Panc1 (cell line): ENCODE results near the gene LRMDA. TPM values are rescaled to one million over a fixed set of nuclear protein-coding genes. Genes with fewer than 3 reads are reported as not detected.

Experiments
- ATAC-seq: fragments of 200-7000 bp; cut with Tn5 transposase; 2 replicates; pipeline ENCODE4 v1.9.1; 2020; ENCODE audit warnings: mild to moderate bottlenecking, moderate library complexity
- BruUV-seq: library from RNA; stranded (reverse); fragments of 400-500 nt; replicated peaks from 2 replicates; lab custom pipeline; 2021; lab: Mats Ljungman, UMichigan
- CTCF ChIA-PET: fragments of 300-600 bp; sonication (Branson Sonifier 250); formaldehyde crosslinking; loops from one replicate; lab custom pipeline; 2022; ENCODE audit warnings: antibody characterized with exemption; lab: Charles Lee
- POLR2A ChIA-PET: fragments of 300-600 bp; sonication (Branson Sonifier 250); formaldehyde crosslinking; loops from one replicate; lab custom pipeline; 2022; ENCODE audit warnings: antibody characterized with exemption; lab: Charles Lee
- DNase-seq: peaks from one replicate; pipeline ENCODE4 v3.0.0-alpha.2; 2010; ENCODE audit warnings: low read depth, low spot score
- H3K27ac ChIP-seq: 2 replicates; pipeline ENCODE4 v1.5.1; 2011; ENCODE audit warnings: mild to moderate bottlenecking, low read length, inconsistent platforms
- H3K27me3 ChIP-seq: fragments of 200-500 bp; sonication (Bioruptor generic); 2 replicates; pipeline ENCODE4 v1.6.0; 2014; ENCODE audit warnings: low read length, inconsistent platforms; ENCODE audit not compliant: control insufficient read depth, insufficient read depth
- H3K36me3 ChIP-seq: fragments of 200-500 bp; sonication (Bioruptor generic); 2 replicates; pipeline ENCODE4 v1.5.1; 2014; ENCODE audit warnings: inconsistent platforms, mild to moderate bottlenecking, low read length, moderate library complexity; ENCODE audit not compliant: control insufficient read depth, insufficient read depth
- H3K4me1 ChIP-seq: 2 replicates; pipeline ENCODE4 v1.5.1; 2011; ENCODE audit warnings: inconsistent platforms, mild to moderate bottlenecking, low read length, moderate library complexity; ENCODE audit not compliant: control insufficient read depth, insufficient read depth
- H3K4me3 ChIP-seq, 2 experiments: 2 replicates each; pipeline ENCODE4 v1.5.1; 2011 to 2012; ENCODE audit warnings: low read depth in 2 of 2, low read length in 2 of 2, mild to moderate bottlenecking in 2 of 2, inconsistent platforms in 1 of 2, moderate library complexity in 1 of 2
- H3K9me3 ChIP-seq: fragments of 200-500 bp; sonication (Bioruptor generic); 2 replicates; pipeline ENCODE4 v1.5.1; 2014; ENCODE audit warnings: low read depth, mild to moderate bottlenecking, inconsistent platforms, low read length, moderate library complexity; ENCODE audit not compliant: control insufficient read depth, insufficient read depth
- POLR2AphosphoS5 ChIP-seq: IDR thresholded peaks from 2 replicates; pipeline ENCODE4 v1.6.1; 2012; ENCODE audit warnings: mild to moderate bottlenecking, low read depth, low read length, moderate library complexity
- SIN3A ChIP-seq: IDR thresholded peaks from 2 replicates; pipeline ENCODE4 v1.6.1; 2012; ENCODE audit warnings: low read depth, mild to moderate bottlenecking, low read length, moderate library complexity, borderline replicate concordance; ENCODE audit not compliant: insufficient read depth
- TCF7L2 ChIP-seq: IDR thresholded peaks from 2 replicates; pipeline ENCODE4 v1.6.1; 2011; ENCODE audit warnings: mild to moderate bottlenecking, low read depth, low read length, inconsistent platforms
- in situ Hi-C: cut with HindIII; loops from 2 replicates; pipeline ENCODE4 v1.10.0; 2016; ENCODE audit warnings: low sequenced_read_pairs, low pct_unique_long_range_greater_than_20kb
- intact Hi-C: fragments of 100-400 bp; cut with micrococcal nuclease; formaldehyde crosslinking; loops from one replicate; pipeline ENCODE4 v1.10.0; 2022; ENCODE audit not compliant: unreplicated experiment
- total RNA-seq: library from RNA; stranded (reverse); gene quantifications from one replicate; pipeline ENCODE4 v1.2.1, GENCODE V29; 2021; ENCODE audit not compliant: unreplicated experiment
- TF ChIP-seq, protein P1 (sequence below): fragments of 450-650 bp; IDR thresholded peaks from 2 replicates; pipeline ENCODE4 v1.5.1; 2017; ENCODE audit warnings: mild to moderate bottlenecking
- TF ChIP-seq, protein P2 (sequence below), 2 experiments: IDR thresholded peaks; 2 replicates each; pipeline ENCODE4 v1.6.1; 2011 to 2012; ENCODE audit warnings: low read depth in 2 of 2, control low read depth in 1 of 2, low read length in 1 of 2, mild to moderate bottlenecking in 1 of 2, moderate library complexity in 1 of 2; ENCODE audit not compliant: insufficient read depth in 1 of 2

LRMDA gene
- total RNA-seq, 1 experiment from 2014 or later: 1.2 TPM

DNA sequence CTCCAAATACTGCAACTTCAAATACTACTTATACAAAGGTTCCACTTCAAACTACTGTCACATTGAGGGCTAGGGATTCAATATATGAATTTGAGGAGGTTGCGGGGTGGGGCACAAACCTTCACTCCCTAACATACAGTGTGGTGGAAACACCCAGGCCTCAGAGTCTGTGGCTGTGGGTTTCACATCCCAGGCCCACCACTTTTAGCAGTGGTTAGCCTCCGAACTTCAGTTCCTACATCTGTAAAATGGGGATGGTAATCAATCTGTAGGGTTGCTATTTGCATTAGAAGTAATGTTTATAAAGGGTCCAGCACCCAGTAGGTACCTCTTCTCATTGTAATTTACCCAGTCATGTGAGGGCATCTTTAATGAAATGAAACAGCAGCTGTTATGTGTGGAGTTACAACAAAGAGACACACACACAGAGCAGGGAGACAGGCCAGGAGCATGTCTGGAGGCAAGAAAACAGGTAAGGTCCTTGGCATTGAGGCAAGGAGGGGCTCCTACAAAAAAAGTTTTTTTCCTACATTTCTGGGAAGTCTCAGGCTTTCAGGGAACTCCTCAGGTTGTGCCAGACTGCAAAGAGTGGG is 570.9 kb downstream of the LRMDA start:
- ChIA-PET CTCF (no interaction called here), POLR2A (interaction anchor here (0.6 kb wide), 1 partner anchor 1548 kb away, joined by 4 read pairs; no protein-coding TSS in a partner anchor)
- TF ChIP-seq TCF7L2 (no peak), SIN3A (no peak), POLR2AphosphoS5 (no peak)
- TF ChIP-seq, protein P1, sequence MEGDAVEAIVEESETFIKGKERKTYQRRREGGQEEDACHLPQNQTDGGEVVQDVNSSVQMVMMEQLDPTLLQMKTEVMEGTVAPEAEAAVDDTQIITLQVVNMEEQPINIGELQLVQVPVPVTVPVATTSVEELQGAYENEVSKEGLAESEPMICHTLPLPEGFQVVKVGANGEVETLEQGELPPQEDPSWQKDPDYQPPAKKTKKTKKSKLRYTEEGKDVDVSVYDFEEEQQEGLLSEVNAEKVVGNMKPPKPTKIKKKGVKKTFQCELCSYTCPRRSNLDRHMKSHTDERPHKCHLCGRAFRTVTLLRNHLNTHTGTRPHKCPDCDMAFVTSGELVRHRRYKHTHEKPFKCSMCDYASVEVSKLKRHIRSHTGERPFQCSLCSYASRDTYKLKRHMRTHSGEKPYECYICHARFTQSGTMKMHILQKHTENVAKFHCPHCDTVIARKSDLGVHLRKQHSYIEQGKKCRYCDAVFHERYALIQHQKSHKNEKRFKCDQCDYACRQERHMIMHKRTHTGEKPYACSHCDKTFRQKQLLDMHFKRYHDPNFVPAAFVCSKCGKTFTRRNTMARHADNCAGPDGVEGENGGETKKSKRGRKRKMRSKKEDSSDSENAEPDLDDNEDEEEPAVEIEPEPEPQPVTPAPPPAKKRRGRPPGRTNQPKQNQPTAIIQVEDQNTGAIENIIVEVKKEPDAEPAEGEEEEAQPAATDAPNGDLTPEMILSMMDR: no peak
- TF ChIP-seq, protein P2, sequence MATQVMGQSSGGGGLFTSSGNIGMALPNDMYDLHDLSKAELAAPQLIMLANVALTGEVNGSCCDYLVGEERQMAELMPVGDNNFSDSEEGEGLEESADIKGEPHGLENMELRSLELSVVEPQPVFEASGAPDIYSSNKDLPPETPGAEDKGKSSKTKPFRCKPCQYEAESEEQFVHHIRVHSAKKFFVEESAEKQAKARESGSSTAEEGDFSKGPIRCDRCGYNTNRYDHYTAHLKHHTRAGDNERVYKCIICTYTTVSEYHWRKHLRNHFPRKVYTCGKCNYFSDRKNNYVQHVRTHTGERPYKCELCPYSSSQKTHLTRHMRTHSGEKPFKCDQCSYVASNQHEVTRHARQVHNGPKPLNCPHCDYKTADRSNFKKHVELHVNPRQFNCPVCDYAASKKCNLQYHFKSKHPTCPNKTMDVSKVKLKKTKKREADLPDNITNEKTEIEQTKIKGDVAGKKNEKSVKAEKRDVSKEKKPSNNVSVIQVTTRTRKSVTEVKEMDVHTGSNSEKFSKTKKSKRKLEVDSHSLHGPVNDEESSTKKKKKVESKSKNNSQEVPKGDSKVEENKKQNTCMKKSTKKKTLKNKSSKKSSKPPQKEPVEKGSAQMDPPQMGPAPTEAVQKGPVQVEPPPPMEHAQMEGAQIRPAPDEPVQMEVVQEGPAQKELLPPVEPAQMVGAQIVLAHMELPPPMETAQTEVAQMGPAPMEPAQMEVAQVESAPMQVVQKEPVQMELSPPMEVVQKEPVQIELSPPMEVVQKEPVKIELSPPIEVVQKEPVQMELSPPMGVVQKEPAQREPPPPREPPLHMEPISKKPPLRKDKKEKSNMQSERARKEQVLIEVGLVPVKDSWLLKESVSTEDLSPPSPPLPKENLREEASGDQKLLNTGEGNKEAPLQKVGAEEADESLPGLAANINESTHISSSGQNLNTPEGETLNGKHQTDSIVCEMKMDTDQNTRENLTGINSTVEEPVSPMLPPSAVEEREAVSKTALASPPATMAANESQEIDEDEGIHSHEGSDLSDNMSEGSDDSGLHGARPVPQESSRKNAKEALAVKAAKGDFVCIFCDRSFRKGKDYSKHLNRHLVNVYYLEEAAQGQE (IDR thresholded peaks at IDR 0.05; ENCODE audit: insufficient read depth in 1 of 2, low read depth in 2 of 2, low read length in 1 of 2): no peak
- in situ Hi-C loops: no loop called here
- Histone ChIP-seq H3K4me3 (no peak overlapping the region), H3K36me3 (no peaks in the 10 kb centered on the region), H3K27ac (no peak overlapping the region), H3K4me1 (no peaks in the 10 kb centered on the region), H3K27me3 (peaks cover 5% of the 10 kb centered on the region), H3K9me3 (no peaks in the 10 kb centered on the region)
- no peak for DNase-seq
- no peak for ATAC-seq
- intact Hi-C loops: no loop called here
- no TSS peak for BruUV-seq

DNA sequence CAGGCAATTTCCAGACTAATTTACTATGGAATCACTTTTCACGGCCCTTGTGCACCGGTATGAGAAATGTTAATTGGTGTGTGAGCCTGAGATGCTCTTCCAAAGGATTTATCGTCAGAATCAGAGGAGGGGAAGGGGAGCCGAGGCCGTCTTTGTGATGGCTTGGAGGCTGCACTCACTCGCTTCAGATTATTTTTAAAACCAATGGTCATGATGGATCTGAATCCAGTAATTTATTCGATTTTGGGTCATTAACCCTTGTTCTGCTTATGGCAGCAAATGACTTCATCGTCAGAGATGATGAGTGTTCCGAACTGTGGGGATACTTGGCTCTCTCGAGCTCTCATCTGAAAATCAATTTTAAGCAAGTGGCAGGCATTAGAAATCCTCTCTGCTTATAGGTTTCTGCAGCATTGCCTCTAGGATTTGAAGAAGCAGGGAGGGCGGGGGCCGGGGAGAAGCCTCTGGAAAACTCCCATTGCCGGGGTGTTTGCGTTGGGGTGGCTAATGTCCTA is 576.3 kb downstream of the LRMDA start:
- no peak for ATAC-seq
- no peak for DNase-seq
- Histone ChIP-seq H3K27ac (no peak overlapping the region), H3K4me3 (no peak overlapping the region), H3K27me3 (peaks cover 12% of the 10 kb centered on the region), H3K9me3 (no peaks in the 10 kb centered on the region), H3K36me3 (no peaks in the 10 kb centered on the region), H3K4me1 (no peaks in the 10 kb centered on the region)
- BruUV-seq: no TSS peak
- TF ChIP-seq, protein P2 (IDR thresholded peaks at IDR 0.05; ENCODE audit: insufficient read depth in 1 of 2, low read depth in 2 of 2, low read length in 1 of 2): no peak
- no peak for TF ChIP-seq TCF7L2
- TF ChIP-seq SIN3A: no peak
- TF ChIP-seq, protein P1: no peak
- TF ChIP-seq POLR2AphosphoS5: no peak
- CTCF ChIA-PET: no interaction called here
- in situ Hi-C loops (no loop called here), intact Hi-C loops (no loop called here)
- POLR2A ChIA-PET: no interaction called here
